Chondrocyte (in vitro differentiated cells): Measurements from ENCODE around the gene SEC24D. TPM values are rescaled to one million over a fixed set of nuclear protein-coding genes. Genes with fewer than 3 reads are reported as not detected.
"Not testable (repeated sequence)": the region's sequence is repeated elsewhere in the genome, so short reads cannot be mapped to it uniquely, and the experiment has no call there.

Source experiments
- DNase-seq: peaks from one replicate; pipeline ENCODE4 v3.0.0; 2021; ENCODE audit warnings: mixed read lengths, low spot score
- H3K27ac Mint-ChIP-seq: one replicate; pipeline ENCODE4 v1.8.0; 2021; ENCODE audit warnings: mild to moderate bottlenecking, moderate library complexity, mixed read lengths; ENCODE audit not compliant: unreplicated experiment
- H3K27me3 Mint-ChIP-seq: 2 replicates; pipeline ENCODE4 v1.8.0; 2021; ENCODE audit warnings: low read depth, mixed read lengths
- H3K36me3 Mint-ChIP-seq: 2 replicates; pipeline ENCODE4 v1.8.0; 2021; ENCODE audit warnings: low read depth, mixed read lengths
- H3K4me1 Mint-ChIP-seq: 2 replicates; pipeline ENCODE4 v1.8.0; 2021; ENCODE audit warnings: low read depth, mild to moderate bottlenecking, mixed read lengths
- H3K4me3 Mint-ChIP-seq: one replicate; pipeline ENCODE4 v1.8.0; 2021; ENCODE audit warnings: mild to moderate bottlenecking, moderate library complexity, mixed read lengths; ENCODE audit not compliant: unreplicated experiment
- H3K9me3 Mint-ChIP-seq: 2 replicates; pipeline ENCODE4 v1.8.0; 2021; ENCODE audit warnings: low read depth, mixed read lengths
- CTCF ChIP-seq: fragments of 200-600 bp; sonication (generic); IDR thresholded peaks from 2 replicates; pipeline ENCODE4 v1.5.0; 2021; ENCODE audit warnings: antibody characterized with exemption, mild to moderate bottlenecking, moderate library complexity
- total RNA-seq: library from RNA; stranded (reverse); gene quantifications from 3 replicates; pipeline ENCODE4 v1.2.1, GENCODE V29; 2021

SEC24D gene
- total RNA-seq, 1 donor from 2014 or later, result 204 TPM

GRCh38 chr4:118798658-118799057, 37.3 kb downstream of the SEC24D start:
- H3K27me3 Mint-ChIP-seq, result no peaks in the 10 kb centered on the region
- peaks cover 43% of the 10 kb centered on the region for H3K36me3 Mint-ChIP-seq
- no peak overlapping the region for H3K4me3 Mint-ChIP-seq
- H3K9me3 Mint-ChIP-seq, result no peaks in the 10 kb centered on the region
- DNase-seq, result no peak
- peak; percentile 52 for TF ChIP-seq CTCF
- peaks cover 21% of the 10 kb centered on the region for H3K4me1 Mint-ChIP-seq
- H3K27ac Mint-ChIP-seq, result no peak overlapping the region

GRCh38 chr4:118797558-118798142, 38.3 kb downstream of the SEC24D start:
- no peak for DNase-seq
- Mint-ChIP-seq H3K36me3 (peaks cover 41% of the 10 kb centered on the region), H3K4me3 (no peak overlapping the region), H3K27ac (no peak overlapping the region), H3K27me3 (no peaks in the 10 kb centered on the region), H3K4me1 (peaks cover 13% of the 10 kb centered on the region), H3K9me3 (no peaks in the 10 kb centered on the region)
- TF ChIP-seq CTCF, result no peak

- H3K27ac Mint-ChIP-seq, result peak overlapping the region; percentile 36
- H3K9me3 Mint-ChIP-seq, H3K4me3 Mint-ChIP-seq, H3K27me3 Mint-ChIP-seq, DNase-seq: not testable (repeated sequence)
- peaks cover 17% of the 10 kb centered on the region for H3K4me1 Mint-ChIP-seq
- peaks cover 24% of the 10 kb centered on the region for H3K36me3 Mint-ChIP-seq
Measured at GRCh38 chr4:118791690-118792446, 44.1 kb downstream of the SEC24D start.

GRCh38 chr4:118790544-118790943, 45.4 kb downstream of the SEC24D start:
- Mint-ChIP-seq H3K27ac (no peak overlapping the region), H3K27me3 (no peaks in the 10 kb centered on the region), H3K9me3 (no peaks in the 10 kb centered on the region), H3K36me3 (peaks cover 14% of the 10 kb centered on the region), H3K4me1 (peaks cover 30% of the 10 kb centered on the region), H3K4me3 (no peak overlapping the region)
- no peak for TF ChIP-seq CTCF
- no peak for DNase-seq

- Mint-ChIP-seq H3K36me3 (peaks cover 13% of the 10 kb centered on the region), H3K9me3 (no peaks in the 10 kb centered on the region), H3K27me3 (no peaks in the 10 kb centered on the region), H3K27ac (no peak overlapping the region), H3K4me3 (no peak overlapping the region), H3K4me1 (peaks cover 40% of the 10 kb centered on the region)
- TF ChIP-seq CTCF, result no peak
- no peak for DNase-seq
Measured at GRCh38 chr4:118788911-118789310, 47.0 kb downstream of the SEC24D start.
